A549 (cell line): ENCODE measurements around the gene GRAMD2A. TPM values are rescaled to one million over a fixed set of nuclear protein-coding genes. Genes with fewer than 3 reads are reported as not detected.

Source experiments
- ATAC-seq, 2 experiments: fragments of 200-7000 bp in 1 of 2; fragments of >200 bp in 1 of 2; cut with Nextera tagmentation in 1 of 2; cut with Tn5 transposase in 1 of 2; 3 replicates each; pipeline versions ENCODE4 v1.8.0 to v1.9.1; 2018 to 2020; ENCODE audit warnings: mild to moderate bottlenecking in 1 of 2, moderate library complexity in 1 of 2
- CTCF ChIA-PET: fragments of 300-600 bp; sonication (Branson Sonifier 250); formaldehyde crosslinking; extraction: SDS; loops from one replicate; lab custom pipeline; 2021; ENCODE audit warnings: antibody characterized with exemption, inconsistent platforms; lab: Yijun Ruan, JAX
- POLR2A ChIA-PET: fragments of 350-600 bp; formaldehyde crosslinking; extraction: SDS; loops from one replicate; lab custom pipeline; 2021; ENCODE audit warnings: antibody characterized with exemption, inconsistent platforms; lab: Yijun Ruan, JAX
- DNase-seq, 2 experiments: peaks; one replicate each; pipeline versions ENCODE4 v3.0.0 to v3.0.0-alpha.2; 2011 to 2016; ENCODE audit warnings: low read depth in 1 of 2, low spot score in 1 of 2
- FAIRE-seq: peaks from 2 replicates; lab custom pipeline; 2011; peaks lifted over from hg19 to GRCh38; lab: Jason Lieb, UNC
- H3K27ac ChIP-seq, 2 experiments: fragments of >200 bp; sonication (Bioruptor Twin); formaldehyde crosslinking; 3 replicates each; pipeline ENCODE4 v1.5.1; 2016 to 2017
- H3K4me1 ChIP-seq: fragments of >200 bp; sonication (Bioruptor Twin); formaldehyde crosslinking; 3 replicates; pipeline ENCODE4 v1.6.1; 2016
- H3K4me2 ChIP-seq: fragments of >200 bp; sonication (Bioruptor Twin); formaldehyde crosslinking; 3 replicates; pipeline ENCODE4 v1.6.1; 2016
- H3K4me3 ChIP-seq: fragments of >200 bp; sonication (Bioruptor Twin); formaldehyde crosslinking; 3 replicates; pipeline ENCODE4 v1.5.1; 2016
- H3K9me3 ChIP-seq: fragments of >200 bp; sonication (Bioruptor Twin); formaldehyde crosslinking; 3 replicates; pipeline ENCODE4 v1.6.1; 2016
- CBX8 ChIP-seq: fragments of 200-600 bp; sonication (generic); IDR thresholded peaks from 2 replicates; pipeline ENCODE4 v1.6.1; 2016
- CEBPB ChIP-seq, 2 experiments: fragments of >200 bp in 1 of 2; sonication (Bioruptor Twin) in 1 of 2; formaldehyde crosslinking in 1 of 2; IDR thresholded peaks; 2 replicates each; pipeline ENCODE4 v1.6.1; 2012 to 2016
- CHD4 ChIP-seq: fragments of 200-600 bp; sonication (generic); IDR thresholded peaks from 2 replicates; pipeline ENCODE4 v1.6.1; 2016; ENCODE audit warnings: antibody characterized with exemption, mild to moderate bottlenecking, borderline replicate concordance
- CTCF ChIP-seq: fragments of >200 bp; sonication (Bioruptor Twin); formaldehyde crosslinking; IDR thresholded peaks from 3 replicates; pipeline ENCODE4 v1.5.1; 2016
- EHF ChIP-seq: fragments of 250-450 bp; sonication (Bioruptor Pico); IDR thresholded peaks from 2 replicates; pipeline ENCODE4 v1.5.0; 2020; ENCODE audit warnings: mild to moderate bottlenecking
- EHMT2 ChIP-seq: fragments of 200-600 bp; sonication (generic); IDR thresholded peaks from 2 replicates; pipeline ENCODE4 v1.6.1; 2016; ENCODE audit warnings: antibody characterized with exemption, low read depth, mild to moderate bottlenecking, moderate library complexity
- FOSB ChIP-seq: fragments of 250-450 bp; sonication (Bioruptor Pico); IDR thresholded peaks from 2 replicates; pipeline ENCODE4 v1.5.0; 2020; ENCODE audit warnings: mild to moderate bottlenecking, moderate library complexity
- FOSL2 ChIP-seq, 2 experiments: fragments of 450-650 bp in 1 of 2; fragments of >200 bp in 1 of 2; sonication (Bioruptor Twin) in 1 of 2; formaldehyde crosslinking; IDR thresholded peaks; 2 replicates each; pipeline versions ENCODE4 v1.5.0 to v1.6.1; 2016 to 2020; ENCODE audit warnings: mild to moderate bottlenecking in 1 of 2, moderate library complexity in 1 of 2
- FOXS1 ChIP-seq: fragments of 250-450 bp; sonication (Bioruptor Pico); IDR thresholded peaks from 2 replicates; pipeline ENCODE4 v1.5.0; 2020; ENCODE audit warnings: mild to moderate bottlenecking, moderate library complexity
- HDAC2 ChIP-seq: fragments of 200-600 bp; sonication (generic); IDR thresholded peaks from 2 replicates; pipeline ENCODE4 v1.6.1; 2016
- HMGXB4 ChIP-seq: fragments of 250-450 bp; sonication (Bioruptor Pico); IDR thresholded peaks from 2 replicates; pipeline ENCODE4 v1.5.0; 2021; ENCODE audit warnings: mild to moderate bottlenecking, moderate library complexity, borderline replicate concordance
- HOXB5 ChIP-seq: fragments of 250-450 bp; sonication (Bioruptor Pico); IDR thresholded peaks from 2 replicates; pipeline ENCODE4 v1.5.0; 2020; ENCODE audit warnings: mild to moderate bottlenecking, moderate library complexity
- JUN ChIP-seq, 2 experiments: fragments of >200 bp; sonication (Bioruptor Twin); formaldehyde crosslinking; IDR thresholded peaks; 2 replicates in 1 of 2; 3 replicates in 1 of 2; pipeline ENCODE4 v1.6.1; 2016 to 2017
- JUNB ChIP-seq: fragments of >200 bp; sonication (Bioruptor Twin); formaldehyde crosslinking; IDR thresholded peaks from 2 replicates; pipeline ENCODE4 v1.6.1; 2016
- KDM5A ChIP-seq: fragments of 200-600 bp; sonication (generic); IDR thresholded peaks from 2 replicates; pipeline ENCODE4 v1.6.1; 2016; ENCODE audit warnings: antibody characterized with exemption, mild to moderate bottlenecking
- MAFK ChIP-seq: fragments of 450-650 bp; IDR thresholded peaks from 2 replicates; pipeline ENCODE4 v1.6.1; 2014; ENCODE audit not compliant: partially characterized antibody
- NFE2L2 ChIP-seq: fragments of 150-350 bp; conservative IDR thresholded peaks from 2 replicates; pipeline ENCODE4 v1.6.1; 2014; ENCODE audit warnings: low read length
- NPAS2 ChIP-seq: fragments of 250-450 bp; sonication (Bioruptor Pico); IDR thresholded peaks from 2 replicates; pipeline ENCODE4 v1.8.0; 2022; ENCODE audit warnings: mild to moderate bottlenecking, moderate library complexity, borderline replicate concordance
- NR3C1 ChIP-seq: fragments of >200 bp; sonication (Bioruptor Twin); formaldehyde crosslinking; IDR thresholded peaks from 3 replicates; pipeline ENCODE4 v1.6.1; 2017
- RAD21 ChIP-seq, 2 experiments: fragments of >200 bp in 1 of 2; sonication (Bioruptor Twin) in 1 of 2; formaldehyde crosslinking in 1 of 2; IDR thresholded peaks in 1 of 2; conservative IDR thresholded peaks in 1 of 2; 2 replicates in 1 of 2; 3 replicates in 1 of 2; pipeline ENCODE4 v1.6.1; 2012 to 2018; ENCODE audit warnings: inconsistent platforms in 1 of 2
- REST ChIP-seq: fragments of 200-600 bp; sonication (generic); IDR thresholded peaks from 2 replicates; pipeline ENCODE4 v1.6.1; 2016; ENCODE audit warnings: antibody characterized with exemption, mild to moderate bottlenecking, moderate library complexity
- RFX5 ChIP-seq: fragments of 450-650 bp; IDR thresholded peaks from 2 replicates; pipeline ENCODE4 v1.7.1; 2014; ENCODE audit warnings: antibody characterized with exemption, mild to moderate bottlenecking, moderate library complexity
- SMC3 ChIP-seq: fragments of >200 bp; sonication (Bioruptor Twin); formaldehyde crosslinking; IDR thresholded peaks from 3 replicates; pipeline ENCODE4 v1.6.1; 2018; ENCODE audit warnings: inconsistent platforms
- TFCP2L1 ChIP-seq: fragments of 250-450 bp; sonication (Bioruptor Pico); IDR thresholded peaks from 2 replicates; pipeline ENCODE4 v1.5.0; 2021; ENCODE audit warnings: mild to moderate bottlenecking
- TP53 ChIP-seq: fragments of 250-450 bp; sonication (Bioruptor Pico); IDR thresholded peaks from 2 replicates; pipeline ENCODE4 v1.5.0; 2021; ENCODE audit warnings: mild to moderate bottlenecking, moderate library complexity
- ZSCAN20 ChIP-seq: fragments of 250-450 bp; sonication (Bioruptor Pico); IDR thresholded peaks from 2 replicates; pipeline ENCODE4 v1.8.0; 2022; ENCODE audit warnings: mild to moderate bottlenecking, moderate library complexity
- WGBS: methylation state at CpG from one replicate; pipeline ENCODE4 v1.1.6; 2017; ENCODE audit errors: missing lambda C conversion rate; 5-methylcytosine and 5-hydroxymethylcytosine counted together
- polyA plus RNA-seq, 4 experiments: library from polyadenylated mRNA; depleted of rRNA in 3 of 4; stranded (reverse); fragments of >200 nt; fragmentation: RNase III in 1 of 4; extraction: RNeasy Plus Mini Kit Qiagen cat#74134 plus additional on column Dnase treatment in 1 of 4; gene quantifications; 2 replicates in 3 of 4; 3 replicates in 1 of 4; pipeline ENCODE4 v1.2.3, GENCODE V29; 2011 to 2017
- TF ChIP-seq, protein P1 (sequence below): IDR thresholded peaks from 2 replicates; pipeline ENCODE4 v1.6.1; 2012

Gene GRAMD2A
- polyA plus RNA-seq, 2 of the 4 experiments (the other 2 are of a cell fraction): 0.41 TPM; not detected in 1

DNA sequence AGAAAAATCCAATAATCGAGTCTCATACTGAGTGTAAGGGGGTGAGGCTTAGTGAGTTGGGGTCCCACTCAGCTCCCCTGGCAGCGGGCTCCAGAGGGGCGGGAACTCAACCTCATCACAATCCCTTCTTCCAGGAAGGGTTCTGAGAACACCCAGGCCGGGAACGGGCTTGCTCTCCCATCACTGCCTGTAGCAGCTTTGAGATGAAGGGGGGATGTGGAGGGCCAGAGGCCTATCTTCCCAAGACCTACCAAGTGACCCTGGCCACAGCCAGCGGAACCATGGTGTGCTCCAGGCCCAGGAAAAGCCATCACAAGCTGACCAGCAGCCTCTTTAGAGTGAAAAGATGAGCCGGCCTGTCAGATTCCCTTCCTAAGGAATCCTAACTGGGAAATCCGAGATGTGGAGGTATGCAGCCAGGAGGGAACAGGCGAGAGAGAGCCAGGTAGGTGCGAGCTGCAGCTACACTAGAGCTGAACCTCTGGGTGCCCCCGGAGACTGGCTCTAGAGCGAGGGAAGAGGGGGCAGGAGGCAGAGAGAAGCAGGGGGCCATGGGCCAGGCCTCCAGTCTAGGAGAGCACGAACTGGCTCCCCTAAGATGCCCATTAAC lies 18.5 kb downstream of the GRAMD2A start:
- no peak for TF ChIP-seq HOXB5 (CRISPR knock-in tag)
- no peak for TF ChIP-seq KDM5A
- TF ChIP-seq MAFK: no peak
- TF ChIP-seq FOSB (CRISPR knock-in tag): no peak
- no peak for TF ChIP-seq CEBPB (IDR thresholded peaks at IDR 0.05)
- TF ChIP-seq TFCP2L1 (CRISPR knock-in tag): no peak
- TF ChIP-seq JUN (IDR thresholded peaks at IDR 0.05): no peak
- TF ChIP-seq NR3C1: no peak
- TF ChIP-seq RFX5: no peak
- TF ChIP-seq JUNB: no peak
- TF ChIP-seq CTCF: no peak
- no peak for TF ChIP-seq NFE2L2
- TF ChIP-seq NPAS2 (CRISPR knock-in tag): no peak
- TF ChIP-seq TP53 (CRISPR knock-in tag): no peak
- TF ChIP-seq RAD21 (conservative IDR thresholded peaks at IDR 0.05 in 1 of 2, IDR thresholded peaks at IDR 0.05 in 1 of 2): no peak
- TF ChIP-seq, protein P1, sequence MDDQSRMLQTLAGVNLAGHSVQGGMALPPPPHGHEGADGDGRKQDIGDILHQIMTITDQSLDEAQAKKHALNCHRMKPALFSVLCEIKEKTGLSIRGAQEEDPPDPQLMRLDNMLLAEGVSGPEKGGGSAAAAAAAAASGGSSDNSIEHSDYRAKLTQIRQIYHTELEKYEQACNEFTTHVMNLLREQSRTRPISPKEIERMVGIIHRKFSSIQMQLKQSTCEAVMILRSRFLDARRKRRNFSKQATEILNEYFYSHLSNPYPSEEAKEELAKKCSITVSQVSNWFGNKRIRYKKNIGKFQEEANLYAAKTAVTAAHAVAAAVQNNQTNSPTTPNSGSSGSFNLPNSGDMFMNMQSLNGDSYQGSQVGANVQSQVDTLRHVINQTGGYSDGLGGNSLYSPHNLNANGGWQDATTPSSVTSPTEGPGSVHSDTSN: no peak
- Histone ChIP-seq H3K4me1 (peaks cover 25% of the 10 kb centered on the region), H3K4me2 (no peak overlapping the region), H3K27ac (0 out of 6 replicates have a peak overlapping the region, but pooled peaks of 1 of the 2 experiments have one; percentile 16), H3K9me3 (no peaks in the 10 kb centered on the region), H3K4me3 (no peak overlapping the region)
- no peak for ATAC-seq
- WGBS: 84% methylated on average over 13 of the region's 13 CpGs
- CTCF ChIA-PET: interaction anchor here (1.3 to 4.6 kb wide), 3 partner anchors 10 to 23 kb away, joined by 4 to 29 read pairs (median 4); no protein-coding TSS in a partner anchor
- no peak for FAIRE-seq
- no peak for DNase-seq
- POLR2A ChIA-PET: no interaction called here

DNA sequence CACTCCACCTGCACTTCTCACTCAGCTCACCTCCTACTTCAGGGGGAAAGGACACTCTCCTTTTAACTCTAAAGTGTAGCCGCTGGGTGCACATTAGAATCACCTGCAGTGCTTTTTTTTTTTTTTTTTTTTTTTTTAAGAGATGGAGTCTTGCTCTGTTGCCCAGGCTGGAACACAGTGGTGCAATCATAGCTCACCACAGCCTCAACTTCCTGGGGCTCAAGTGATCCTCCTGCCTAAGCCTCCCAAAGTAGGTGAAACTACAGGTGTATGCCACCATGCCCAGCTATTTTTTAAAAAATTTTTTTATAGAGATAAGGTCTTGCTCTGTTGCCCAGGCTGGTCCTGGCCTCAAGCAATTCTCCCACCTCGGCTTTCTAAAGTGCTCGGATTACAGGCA lies 20.8 kb downstream of the GRAMD2A start:
- FAIRE-seq (no peak), DNase-seq (no peak), ATAC-seq (no peak)
- Histone ChIP-seq H3K4me2 (no peak overlapping the region), H3K27ac (no peak overlapping the region), H3K4me1 (peaks cover 6% of the 10 kb centered on the region; the same call in 1 of the 3 replicates), H3K9me3 (no peaks in the 10 kb centered on the region), H3K4me3 (no peak overlapping the region)
- POLR2A ChIA-PET: no interaction called here
- WGBS: 81% methylated on average over 3 of the region's 3 CpGs
- CTCF ChIA-PET: interaction anchor here (0.6 to 1.9 kb wide), 7 partner anchors 8 to 110 kb away, joined by 3 to 6 read pairs (median 3); no protein-coding TSS in a partner anchor
- TF ChIP-seq ZSCAN20 (CRISPR knock-in tag) (no peak), HMGXB4 (CRISPR knock-in tag) (no peak), MAFK (no peak), REST (no peak), EHMT2 (no peak), CBX8 (no peak), HDAC2 (no peak), EHF (CRISPR knock-in tag) (no peak), NFE2L2 (no peak), FOXS1 (CRISPR knock-in tag) (no peak), FOSL2 (IDR thresholded peaks at IDR 0.05) (no peak), FOSL2 (CRISPR knock-in tag; IDR thresholded peaks at IDR 0.05) (no peak), CHD4 (no peak), SMC3 (no peak)
